HEK293T (cell line): ENCODE results near the gene SEC14L6.
"Not testable (repeated sequence)": the region's sequence is repeated elsewhere in the genome, so short reads cannot be mapped to it uniquely, and the experiment has no call there.

Experiments
- CTCF ChIA-PET: fragments of 350-600 bp; formaldehyde crosslinking; extraction: SDS; loops from one replicate; lab custom pipeline; 2021; ENCODE audit warnings: antibody characterized with exemption, inconsistent platforms; lab: Yijun Ruan, JAX
- POLR2A ChIA-PET: fragments of 350-600 bp; formaldehyde crosslinking; extraction: SDS; loops from one replicate; lab custom pipeline; 2020; ENCODE audit warnings: antibody characterized with exemption, inconsistent platforms; lab: Yijun Ruan, JAX
- DNase-seq: peaks from one replicate; pipeline ENCODE4 v3.0.0; 2012; ENCODE audit warnings: mixed read lengths; ENCODE audit errors: extremely low spot score
- ARNT ChIP-seq: fragments of 450-650 bp; IDR thresholded peaks from 2 replicates; pipeline ENCODE4 v1.6.1; 2017; ENCODE audit warnings: mild to moderate bottlenecking
- BHLHE40 ChIP-seq: fragments of 450-650 bp; IDR thresholded peaks from 2 replicates; pipeline ENCODE4 v1.6.1; 2016; ENCODE audit warnings: mild to moderate bottlenecking, moderate library complexity, borderline replicate concordance
- CTBP1 ChIP-seq: fragments of 450-650 bp; IDR thresholded peaks from 2 replicates; pipeline ENCODE4 v1.6.1; 2016; ENCODE audit warnings: borderline replicate concordance
- ELF4 ChIP-seq: fragments of 450-650 bp; IDR thresholded peaks from 2 replicates; pipeline ENCODE4 v1.6.1; 2017; ENCODE audit warnings: antibody characterized with exemption
- FOXA1 ChIP-seq: fragments of 450-650 bp; IDR thresholded peaks from 2 replicates; pipeline ENCODE4 v1.6.1; 2016; ENCODE audit warnings: mild to moderate bottlenecking
- FOXK2 ChIP-seq: fragments of 450-650 bp; IDR thresholded peaks from 2 replicates; pipeline ENCODE4 v1.6.1; 2016; ENCODE audit warnings: mild to moderate bottlenecking
- FOXM1 ChIP-seq: fragments of 450-650 bp; IDR thresholded peaks from 2 replicates; pipeline ENCODE4 v1.6.1; 2017; ENCODE audit warnings: mild to moderate bottlenecking, borderline replicate concordance
- HDGF ChIP-seq: fragments of 450-650 bp; IDR thresholded peaks from 2 replicates; pipeline ENCODE4 v1.6.1; 2017; ENCODE audit warnings: antibody characterized with exemption, borderline replicate concordance
- L3MBTL2 ChIP-seq: fragments of 450-650 bp; conservative IDR thresholded peaks from 2 replicates; pipeline ENCODE4 v1.6.1; 2016; ENCODE audit warnings: mild to moderate bottlenecking
- LEF1 ChIP-seq: fragments of 450-650 bp; IDR thresholded peaks from 2 replicates; pipeline ENCODE4 v1.6.1; 2017; ENCODE audit warnings: mild to moderate bottlenecking, borderline replicate concordance
- NFRKB ChIP-seq: fragments of 450-650 bp; IDR thresholded peaks from 2 replicates; pipeline ENCODE4 v1.6.1; 2016; ENCODE audit warnings: mild to moderate bottlenecking, moderate library complexity
- SP1 ChIP-seq: fragments of 450-650 bp; IDR thresholded peaks from 2 replicates; pipeline ENCODE4 v1.6.1; 2017
- SUZ12 ChIP-seq: fragments of 450-650 bp; IDR thresholded peaks from 2 replicates; pipeline ENCODE4 v1.6.1; 2016; ENCODE audit warnings: mild to moderate bottlenecking
- TARDBP ChIP-seq: fragments of 450-650 bp; IDR thresholded peaks from 2 replicates; pipeline ENCODE4 v1.6.1; 2016
- ZNF384 ChIP-seq: fragments of 450-650 bp; IDR thresholded peaks from 2 replicates; pipeline ENCODE4 v1.6.1; 2016
- TF ChIP-seq, protein P1 (sequence below): fragments of 450-650 bp; IDR thresholded peaks from 2 replicates; pipeline ENCODE4 v1.6.1; 2016

The SEC14L6 gene

DNA sequence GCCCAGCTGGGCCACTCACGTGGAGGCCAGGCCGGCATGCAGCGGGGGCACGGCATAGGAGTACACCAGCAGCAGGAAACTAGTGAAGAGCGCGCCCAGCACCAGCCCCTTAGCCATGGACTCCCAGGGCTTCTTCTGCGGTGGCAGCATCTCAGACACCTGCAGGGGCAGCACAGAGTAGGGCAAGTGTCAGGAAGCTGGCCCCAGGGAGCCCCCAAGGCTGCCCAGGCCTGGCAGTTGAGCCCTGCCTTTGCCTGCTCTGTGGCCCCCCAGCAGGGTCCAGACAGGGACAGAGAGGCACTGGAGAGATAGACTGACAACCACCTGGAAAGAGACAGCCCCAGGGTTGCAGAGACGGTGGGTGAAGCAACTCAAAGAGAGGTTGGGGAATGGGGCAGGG is 10.7 kb upstream of the SEC14L6 start:
- no peak for DNase-seq
- CTCF ChIA-PET, result interaction anchor here (1.0 kb wide), 1 partner anchor 655 kb away, joined by 3 read pairs; no protein-coding TSS in a partner anchor
- TF ChIP-seq SUZ12 (no peak), L3MBTL2 (no peak), TARDBP (no peak), LEF1 (no peak), ARNT (no peak)
- TF ChIP-seq, protein P1, sequence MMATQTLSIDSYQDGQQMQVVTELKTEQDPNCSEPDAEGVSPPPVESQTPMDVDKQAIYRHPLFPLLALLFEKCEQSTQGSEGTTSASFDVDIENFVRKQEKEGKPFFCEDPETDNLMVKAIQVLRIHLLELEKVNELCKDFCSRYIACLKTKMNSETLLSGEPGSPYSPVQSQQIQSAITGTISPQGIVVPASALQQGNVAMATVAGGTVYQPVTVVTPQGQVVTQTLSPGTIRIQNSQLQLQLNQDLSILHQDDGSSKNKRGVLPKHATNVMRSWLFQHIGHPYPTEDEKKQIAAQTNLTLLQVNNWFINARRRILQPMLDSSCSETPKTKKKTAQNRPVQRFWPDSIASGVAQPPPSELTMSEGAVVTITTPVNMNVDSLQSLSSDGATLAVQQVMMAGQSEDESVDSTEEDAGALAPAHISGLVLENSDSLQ, result no peak
- POLR2A ChIA-PET, result no interaction called here

DNA sequence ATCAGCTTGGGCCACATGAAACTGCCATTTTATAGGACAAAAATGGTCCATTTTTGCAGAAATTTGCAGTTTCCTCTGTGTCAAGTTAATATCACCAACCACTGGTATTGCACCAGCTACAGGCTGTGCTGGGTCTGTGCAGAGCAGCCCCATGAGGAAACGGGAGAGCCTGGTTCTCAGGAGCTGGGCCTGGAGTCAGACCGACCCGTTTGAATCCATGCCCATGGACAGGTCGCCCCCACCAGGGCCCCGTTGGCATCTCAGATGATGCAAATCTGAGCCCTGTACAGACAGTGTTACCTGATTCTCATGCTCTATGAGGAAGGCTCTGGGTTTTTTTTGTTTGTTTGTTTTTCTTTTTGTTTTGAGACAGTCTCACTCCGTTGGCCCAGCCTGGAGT is 9.8 kb upstream of the SEC14L6 start:
- DNase-seq, result no peak
- CTCF ChIA-PET, result no interaction called here
- POLR2A ChIA-PET, result no interaction called here
- TF ChIP-seq ELF4 (no peak), TARDBP (no peak), CTBP1 (no peak), L3MBTL2 (no peak), FOXK2 (no peak)

GRCh38 chr22:30555282-30556210 is 9.0 kb upstream of the SEC14L6 start:
- CTCF ChIA-PET, result no interaction called here
- TF ChIP-seq ARNT (no peak), TARDBP (no peak), LEF1 (no peak), ZNF384 (no peak), HDGF (no peak), CTBP1 (no peak), FOXK2 (no peak), SP1 (no peak), SUZ12 (no peak), ELF4 (no peak), FOXA1 (no peak), NFRKB (no peak), FOXM1 (no peak), L3MBTL2 (no peak)
- TF ChIP-seq, protein P1, result no peak
- POLR2A ChIA-PET, result no interaction called here
- DNase-seq, result no peak

- CTCF ChIA-PET, result no interaction called here
- no peak for DNase-seq
- TF ChIP-seq ARNT (no peak), ELF4 (no peak), CTBP1 (no peak), SUZ12 (no peak), LEF1 (no peak), FOXA1 (no peak)
- TF ChIP-seq, protein P1, result no peak
- POLR2A ChIA-PET, result no interaction called here
These were observed 7.4 kb upstream of the SEC14L6 start for GRCh38 chr22:30553971-30554370.

GRCh38 chr22:30552719-30553118 is 6.2 kb upstream of the SEC14L6 start:
- ChIA-PET POLR2A (no interaction called here), CTCF (no interaction called here)
- no peak for DNase-seq
- TF ChIP-seq SP1, result no peak
- no peak for TF ChIP-seq LEF1
- TF ChIP-seq ELF4, result no peak
- TF ChIP-seq, protein P1, result no peak
- no peak for TF ChIP-seq FOXA1

- CTCF ChIA-PET, DNase-seq, POLR2A ChIA-PET: not testable (repeated sequence)
These were observed 5.3 kb upstream of the SEC14L6 start for GRCh38 chr22:30551813-30552212.

GRCh38 chr22:30547188-30547587 is 647 bp upstream of the SEC14L6 start:
- ChIA-PET POLR2A (no interaction called here), CTCF (interaction anchor here (0.5 kb wide), 1 partner anchor 73 kb away, joined by 4 read pairs; no protein-coding TSS in a partner anchor)
- TF ChIP-seq BHLHE40 (no peak), ZNF384 (no peak), LEF1 (no peak), SUZ12 (no peak), FOXM1 (no peak), ELF4 (no peak)
- TF ChIP-seq, protein P1, result no peak
- no peak for DNase-seq
